Esophagus muscularis mucosa (tissue), 4 donors: ENCODE data around the gene FAM20A.

Experiments used
- EP300 ChIP-seq: sonication (generic); formaldehyde crosslinking; IDR thresholded peaks from one replicate; pipeline ENCODE4 v1.6.1; 2017; ENCODE audit warnings: antibody characterized with exemption
- POLR2A ChIP-seq: fragments of 450-650 bp; IDR thresholded peaks from one replicate; pipeline ENCODE4 v1.6.1; 2017; ENCODE audit warnings: antibody characterized with exemption, moderate library complexity, mild to moderate bottlenecking, low read depth
- TF ChIP-seq, protein P1 (sequence below), 3 experiments: fragments of 200-600 bp in 2 of 3; fragments of 450-650 bp in 1 of 3; sonication (generic) in 2 of 3; IDR thresholded peaks; one replicate each; pipeline ENCODE4 v1.5.1; 2017 to 2019; ENCODE audit warnings: antibody characterized with exemption in 3 of 3, mild to moderate bottlenecking in 2 of 3, moderate library complexity in 1 of 3

GRCh38 chr17:68622423-68622822, 21.3 kb upstream of the FAM20A start:
- TF ChIP-seq, protein P1, sequence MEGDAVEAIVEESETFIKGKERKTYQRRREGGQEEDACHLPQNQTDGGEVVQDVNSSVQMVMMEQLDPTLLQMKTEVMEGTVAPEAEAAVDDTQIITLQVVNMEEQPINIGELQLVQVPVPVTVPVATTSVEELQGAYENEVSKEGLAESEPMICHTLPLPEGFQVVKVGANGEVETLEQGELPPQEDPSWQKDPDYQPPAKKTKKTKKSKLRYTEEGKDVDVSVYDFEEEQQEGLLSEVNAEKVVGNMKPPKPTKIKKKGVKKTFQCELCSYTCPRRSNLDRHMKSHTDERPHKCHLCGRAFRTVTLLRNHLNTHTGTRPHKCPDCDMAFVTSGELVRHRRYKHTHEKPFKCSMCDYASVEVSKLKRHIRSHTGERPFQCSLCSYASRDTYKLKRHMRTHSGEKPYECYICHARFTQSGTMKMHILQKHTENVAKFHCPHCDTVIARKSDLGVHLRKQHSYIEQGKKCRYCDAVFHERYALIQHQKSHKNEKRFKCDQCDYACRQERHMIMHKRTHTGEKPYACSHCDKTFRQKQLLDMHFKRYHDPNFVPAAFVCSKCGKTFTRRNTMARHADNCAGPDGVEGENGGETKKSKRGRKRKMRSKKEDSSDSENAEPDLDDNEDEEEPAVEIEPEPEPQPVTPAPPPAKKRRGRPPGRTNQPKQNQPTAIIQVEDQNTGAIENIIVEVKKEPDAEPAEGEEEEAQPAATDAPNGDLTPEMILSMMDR (IDR thresholded peaks at IDR 0.05) = no peak
- TF ChIP-seq POLR2A (no peak), EP300 (no peak)
